ENCODE results near the gene RAB24.

DNA sequence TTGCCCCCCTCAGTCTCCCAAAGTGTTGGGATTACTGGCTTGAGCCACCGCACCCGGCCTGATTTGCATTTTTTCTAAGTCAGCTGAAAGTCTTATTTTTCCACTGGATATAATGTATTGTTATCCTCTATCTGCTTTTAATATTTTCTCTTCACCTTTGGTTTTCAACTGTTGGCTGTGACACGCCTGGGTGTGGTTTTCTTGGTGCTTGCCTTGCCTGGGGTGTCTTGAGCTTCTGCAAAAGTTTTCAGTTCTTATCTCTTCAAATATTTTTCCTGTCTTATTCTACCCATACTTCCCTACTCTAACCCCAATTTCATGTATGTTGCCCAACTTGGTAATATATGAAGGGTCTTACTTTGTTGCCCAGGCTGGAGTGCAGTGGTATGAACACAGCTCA is 12.5 kb upstream of the RAB24 start:
- no peak for TF ChIP-seq RAD21 (conservative IDR thresholded peaks at IDR 0.05 in 1 of 2, IDR thresholded peaks at IDR 0.05 in 1 of 2)
- TF ChIP-seq EP300 (IDR thresholded peaks at IDR 0.05): no peak
- no peak for TF ChIP-seq POLR2A (IDR thresholded peaks at IDR 0.05; ENCODE audit: low read length)
- TF ChIP-seq, protein P1, sequence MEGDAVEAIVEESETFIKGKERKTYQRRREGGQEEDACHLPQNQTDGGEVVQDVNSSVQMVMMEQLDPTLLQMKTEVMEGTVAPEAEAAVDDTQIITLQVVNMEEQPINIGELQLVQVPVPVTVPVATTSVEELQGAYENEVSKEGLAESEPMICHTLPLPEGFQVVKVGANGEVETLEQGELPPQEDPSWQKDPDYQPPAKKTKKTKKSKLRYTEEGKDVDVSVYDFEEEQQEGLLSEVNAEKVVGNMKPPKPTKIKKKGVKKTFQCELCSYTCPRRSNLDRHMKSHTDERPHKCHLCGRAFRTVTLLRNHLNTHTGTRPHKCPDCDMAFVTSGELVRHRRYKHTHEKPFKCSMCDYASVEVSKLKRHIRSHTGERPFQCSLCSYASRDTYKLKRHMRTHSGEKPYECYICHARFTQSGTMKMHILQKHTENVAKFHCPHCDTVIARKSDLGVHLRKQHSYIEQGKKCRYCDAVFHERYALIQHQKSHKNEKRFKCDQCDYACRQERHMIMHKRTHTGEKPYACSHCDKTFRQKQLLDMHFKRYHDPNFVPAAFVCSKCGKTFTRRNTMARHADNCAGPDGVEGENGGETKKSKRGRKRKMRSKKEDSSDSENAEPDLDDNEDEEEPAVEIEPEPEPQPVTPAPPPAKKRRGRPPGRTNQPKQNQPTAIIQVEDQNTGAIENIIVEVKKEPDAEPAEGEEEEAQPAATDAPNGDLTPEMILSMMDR (IDR thresholded peaks at IDR 0.05): no peak
- no peak for TF ChIP-seq EHMT2 (IDR thresholded peaks at IDR 0.05; ENCODE audit: low read depth)
